NCI-H2029 treated with DMSO at 0.1 percent for 48 hours (cell line): ENCODE results near the gene PRKN.

ENCODE experiments used
- DNase-seq: peaks from one replicate; lab custom pipeline; 2025; lab: John Stamatoyannopoulos, UW

The PRKN gene

DNA sequence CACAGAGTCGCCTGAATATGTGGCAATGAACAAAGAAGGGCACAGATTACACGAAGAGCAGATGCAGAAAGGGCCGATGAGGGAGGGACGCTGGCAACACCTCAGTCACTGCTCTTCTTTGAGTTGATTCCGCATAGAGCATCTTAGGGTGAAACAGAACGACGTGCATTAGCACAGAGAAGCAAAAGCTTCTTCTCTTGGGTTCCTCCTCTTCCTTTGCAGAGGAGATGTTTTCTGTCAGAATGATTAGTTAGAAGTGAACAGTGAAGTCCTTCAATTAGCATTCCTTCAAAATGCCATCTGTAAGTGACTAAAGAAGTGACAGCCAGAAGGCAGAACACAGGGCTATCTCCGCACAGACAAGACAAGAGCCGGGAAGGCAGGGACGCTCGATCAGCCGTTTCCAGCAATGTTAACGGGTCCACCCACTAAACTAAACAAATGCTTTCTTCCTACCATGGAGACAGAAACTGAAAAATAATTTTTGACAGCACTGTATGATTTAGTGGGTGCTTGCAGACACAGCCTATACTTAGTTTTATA is 1233.9 kb downstream of the PRKN start:
- DNase-seq, result no peak

DNA sequence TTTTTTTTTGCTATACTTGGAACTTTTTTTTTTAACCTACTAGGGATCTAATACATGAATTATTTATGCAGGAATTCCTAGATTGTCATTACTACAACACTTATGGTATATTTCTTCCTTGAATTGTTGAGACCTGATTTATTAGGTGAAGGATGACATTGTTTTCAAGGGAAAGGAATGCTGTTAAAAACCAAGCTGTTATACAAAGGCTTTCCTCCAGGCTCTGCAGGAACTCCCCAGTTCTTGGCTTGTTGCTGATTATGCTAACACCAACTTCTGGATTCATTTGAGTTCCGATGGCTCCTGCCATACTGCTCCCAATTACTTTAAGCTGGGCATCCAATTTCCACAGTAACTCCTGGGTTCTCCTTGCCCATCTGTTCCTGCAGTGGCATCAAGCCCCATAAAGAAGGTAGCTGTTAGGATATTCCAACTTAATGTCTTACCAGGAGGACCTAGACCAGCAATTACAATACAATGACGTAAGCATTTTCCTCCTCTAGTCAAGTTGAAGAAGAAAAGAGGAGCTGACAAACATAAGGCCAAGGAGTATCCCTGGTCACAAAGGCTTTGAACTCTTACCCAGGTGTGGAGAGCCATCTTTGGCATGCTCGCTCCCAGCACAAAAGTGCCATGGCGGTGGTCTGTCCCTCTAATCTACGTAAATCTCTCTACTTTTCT is 1237.8 kb downstream of the PRKN start:
- DNase-seq, result no peak

DNA sequence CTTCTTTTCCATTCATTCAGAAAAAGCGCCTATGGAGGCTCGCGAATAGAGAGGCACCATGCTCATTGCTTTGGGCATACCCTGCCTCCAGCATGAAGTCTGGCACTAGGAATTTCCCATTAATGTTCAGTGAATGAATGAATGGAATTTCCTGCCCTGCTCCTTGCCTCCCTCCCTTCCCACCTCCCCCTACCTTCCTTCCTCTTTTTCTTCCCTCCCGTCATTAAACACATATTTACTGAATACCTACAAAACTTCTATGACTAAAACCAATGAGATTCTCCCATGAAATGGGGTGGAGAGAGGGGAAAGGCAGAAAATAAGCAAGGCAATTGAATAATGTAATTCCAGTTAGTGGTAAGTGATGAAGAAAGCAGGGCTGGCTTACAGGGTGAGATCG is 1239.9 kb downstream of the PRKN start:
- no peak for DNase-seq

DNA sequence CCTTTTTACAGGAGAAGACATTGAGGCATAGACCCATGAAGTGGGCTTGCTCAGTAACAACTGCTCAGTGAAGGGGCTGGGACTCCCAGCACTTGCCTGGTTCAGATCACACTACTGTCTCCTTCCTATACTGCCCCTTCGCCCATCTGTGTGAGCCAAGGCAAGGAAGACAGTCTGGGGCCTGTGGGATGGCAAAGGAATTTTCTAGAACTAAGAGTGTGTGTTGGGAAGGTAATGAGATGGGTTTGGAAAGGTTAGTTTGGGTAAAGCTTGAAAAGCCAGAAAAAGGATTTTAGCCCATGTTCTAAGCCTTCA is 1240.4 kb downstream of the PRKN start:
- no peak for DNase-seq

DNA sequence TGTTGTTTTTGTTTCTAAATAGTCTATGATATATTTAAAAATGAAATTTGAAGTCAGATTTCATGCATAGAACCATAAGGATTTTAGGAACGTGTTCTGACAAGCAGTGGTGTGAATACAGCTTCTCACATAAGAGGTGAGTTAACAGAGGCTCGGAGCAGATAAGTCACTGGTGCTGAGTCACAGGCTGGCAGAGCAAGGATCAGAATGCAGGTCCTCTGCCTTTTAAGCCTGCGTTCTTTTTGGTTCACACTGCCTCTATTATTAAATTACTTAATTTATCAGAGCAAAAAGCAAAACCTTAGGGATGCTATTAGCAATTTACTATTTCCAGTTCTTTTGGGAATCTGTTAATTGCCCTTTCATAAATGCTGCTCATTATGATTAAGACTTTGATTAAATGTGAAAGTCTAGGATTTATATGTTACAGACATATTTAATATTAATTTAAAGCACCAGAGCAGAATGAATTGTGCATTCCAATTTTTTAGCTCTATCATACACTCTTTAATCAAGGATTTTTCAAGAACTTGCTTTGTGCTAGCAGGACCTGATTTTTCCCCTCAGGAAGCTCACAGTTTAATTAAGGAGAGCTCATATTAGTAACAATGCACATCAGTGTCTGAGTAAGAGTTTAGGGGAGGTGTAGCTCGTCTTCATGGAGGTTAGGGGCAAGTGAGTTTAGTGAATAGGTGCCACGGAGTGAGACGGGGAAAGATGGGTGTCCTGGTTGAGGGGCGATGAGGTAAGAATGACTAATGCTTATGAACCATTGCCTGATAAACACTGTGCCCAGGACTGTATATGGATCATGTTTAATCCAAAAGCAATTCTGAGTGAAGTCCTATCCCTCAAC is 1241.0 kb downstream of the PRKN start:
- no peak for DNase-seq

DNA sequence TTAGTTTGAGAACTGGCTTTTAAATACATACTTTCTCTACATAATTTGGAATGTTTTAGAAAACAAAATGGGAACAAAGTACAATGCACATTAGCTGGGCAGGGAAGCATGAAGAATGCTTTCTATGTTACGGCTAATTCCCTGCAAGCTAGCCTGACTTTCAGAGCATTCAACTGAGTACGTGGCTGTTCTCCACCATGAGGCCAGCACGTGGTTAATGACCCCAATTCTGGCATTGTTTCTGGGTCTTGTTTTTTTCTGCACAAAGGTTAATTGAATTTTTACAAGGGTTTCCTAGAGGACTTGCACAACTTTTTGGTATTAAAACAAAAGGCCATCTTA is 1245.1 kb downstream of the PRKN start:
- DNase-seq, result no peak

DNA sequence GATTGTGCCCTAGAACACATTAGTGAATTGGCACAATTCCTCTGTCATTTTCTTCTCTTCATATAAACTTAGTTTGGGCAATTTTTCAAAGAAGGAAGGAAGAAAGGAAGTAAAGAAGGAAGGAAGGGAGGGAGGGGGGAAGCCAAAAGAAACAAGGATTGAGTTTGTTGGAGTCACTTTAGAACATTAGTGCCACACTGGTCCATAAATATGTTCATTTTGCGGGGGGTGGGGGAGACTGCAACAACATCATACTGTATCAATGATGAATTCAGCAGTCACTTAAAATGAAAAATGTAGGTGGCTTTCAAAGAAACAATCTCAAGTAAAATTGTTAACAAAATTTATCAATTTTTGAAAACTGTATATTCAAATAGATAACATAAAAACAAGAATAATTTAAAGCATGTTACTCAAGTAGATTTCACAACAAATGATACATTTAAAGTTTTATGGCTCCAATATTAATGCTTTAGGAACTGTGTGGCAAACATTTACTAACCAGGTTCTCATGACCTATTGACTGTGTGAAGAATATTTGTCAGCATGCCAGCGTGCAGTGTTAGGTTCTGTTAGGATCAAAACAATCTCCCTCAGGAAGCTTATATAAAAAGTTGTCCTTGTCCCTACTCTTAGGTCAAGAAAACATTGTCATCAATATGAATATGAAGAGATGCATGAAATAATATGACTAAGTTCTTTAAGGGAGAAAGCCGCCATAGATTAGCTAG is 1245.6 kb downstream of the PRKN start:
- no peak for DNase-seq

DNA sequence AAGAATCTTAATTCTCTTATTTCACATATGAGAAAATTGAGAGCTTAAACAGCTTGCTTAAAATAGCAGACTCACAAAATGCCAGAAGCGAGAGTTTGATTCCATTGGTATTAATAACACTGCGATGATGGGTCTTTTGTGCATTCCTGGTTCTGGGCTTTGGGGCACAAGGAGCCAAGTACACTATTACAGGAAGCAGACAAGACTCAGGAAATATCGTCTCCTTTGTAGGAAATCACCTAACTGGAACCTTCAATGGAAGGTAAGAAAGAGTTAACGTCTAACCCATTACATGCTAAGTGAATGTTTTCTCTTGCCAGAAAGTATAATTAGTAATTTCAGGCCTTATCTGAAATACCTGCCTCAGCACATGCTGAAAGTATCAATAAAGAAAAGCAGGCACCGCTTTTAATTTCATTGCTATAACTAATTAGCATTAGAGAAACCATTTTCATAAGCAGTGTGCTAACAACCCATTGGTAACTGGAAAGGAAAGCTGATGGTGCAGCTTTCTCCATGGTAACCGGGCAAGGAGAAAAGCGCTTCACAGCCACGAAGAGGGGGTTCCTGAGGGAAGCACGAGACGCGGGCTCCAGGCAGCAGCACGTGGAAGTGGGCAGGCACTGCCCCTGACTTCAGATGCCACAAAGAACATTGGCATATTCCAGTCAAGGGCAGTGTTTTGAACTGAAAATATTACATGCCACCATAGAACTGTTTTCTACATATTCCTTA is 1247.0 kb downstream of the PRKN start:
- no peak for DNase-seq

DNA sequence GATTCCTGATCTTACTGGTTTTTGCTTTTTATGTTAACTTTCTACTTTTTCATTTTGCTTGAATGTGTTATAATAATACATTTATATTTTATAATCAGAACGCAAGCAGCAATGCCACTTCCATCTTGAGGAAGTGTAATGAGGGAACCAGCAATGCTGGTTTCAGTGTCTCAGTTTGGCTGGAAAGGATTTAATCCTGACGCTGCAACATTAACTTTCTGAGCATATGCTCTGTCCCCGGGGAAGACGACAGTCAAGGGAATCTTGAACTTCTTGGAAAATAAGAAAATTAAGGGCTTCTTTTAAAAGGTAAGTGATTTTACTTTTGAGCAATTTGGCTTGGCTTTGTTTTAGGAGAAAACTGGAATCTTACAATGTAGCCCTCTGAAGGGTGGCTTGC is 1248.2 kb downstream of the PRKN start:
- DNase-seq, result no peak

DNA sequence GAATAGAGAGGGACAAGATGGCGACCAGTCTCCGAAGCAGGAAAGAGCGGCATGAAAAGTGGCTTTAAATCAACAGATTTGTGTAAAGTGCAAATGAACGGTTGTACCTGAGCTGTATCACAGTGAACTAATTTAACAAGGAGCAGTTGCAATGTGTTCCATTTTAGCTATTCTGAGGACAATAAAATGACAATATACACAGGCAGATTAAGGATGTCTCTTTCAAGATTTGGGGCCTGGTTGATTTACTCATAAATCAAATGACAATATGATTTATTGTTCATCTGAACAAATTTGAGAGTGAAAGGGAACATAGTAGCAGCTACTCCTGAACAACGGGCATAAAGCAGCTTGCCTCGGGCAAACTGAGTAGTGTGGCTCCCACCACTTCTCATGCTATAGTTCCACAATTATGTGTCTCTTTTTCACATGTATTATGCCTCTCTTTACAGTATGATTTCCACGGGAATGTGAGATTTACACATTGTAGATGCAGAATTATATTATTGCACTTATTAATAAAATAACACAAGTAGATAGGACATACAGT is 1249.6 kb downstream of the PRKN start:
- DNase-seq, result no peak

DNA sequence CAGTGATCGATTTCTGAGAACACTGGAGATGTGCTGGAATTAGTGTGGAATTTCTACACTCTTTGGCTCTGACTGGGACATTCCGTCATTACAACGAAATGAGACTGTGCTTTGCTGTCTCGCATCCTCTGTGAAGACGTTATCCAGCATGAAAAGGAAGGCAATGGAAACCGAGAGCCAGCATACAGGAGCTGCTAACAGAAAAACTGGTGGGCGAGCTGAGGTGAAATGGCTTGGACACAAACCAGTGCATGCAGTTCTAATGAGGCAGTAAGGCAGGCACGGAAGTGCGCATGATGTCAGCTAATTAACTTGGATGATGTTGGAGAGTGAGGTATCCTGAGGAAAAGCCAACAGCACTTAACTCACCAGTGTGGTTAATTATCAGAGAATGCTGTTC is 1250.9 kb downstream of the PRKN start:
- no peak for DNase-seq

DNA sequence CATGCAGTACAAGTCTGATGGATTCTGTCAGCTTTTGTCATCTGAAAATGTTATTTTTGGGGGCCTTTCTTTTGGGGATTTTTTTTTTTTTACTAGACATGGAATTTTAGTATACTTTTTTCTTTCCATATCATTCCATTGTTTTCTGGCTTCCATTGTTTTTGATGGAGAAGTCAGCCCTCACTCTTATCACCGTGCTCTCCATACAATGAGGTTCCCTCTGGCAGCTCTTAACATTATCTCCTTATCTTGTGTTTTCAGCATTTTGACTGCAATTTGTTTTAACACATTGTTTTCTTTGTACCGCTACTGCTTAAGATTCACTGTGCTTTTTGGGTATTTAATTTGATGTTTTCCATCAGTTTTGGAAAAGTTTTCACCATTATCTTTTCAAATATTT is 1262.2 kb downstream of the PRKN start:
- no peak for DNase-seq

DNA sequence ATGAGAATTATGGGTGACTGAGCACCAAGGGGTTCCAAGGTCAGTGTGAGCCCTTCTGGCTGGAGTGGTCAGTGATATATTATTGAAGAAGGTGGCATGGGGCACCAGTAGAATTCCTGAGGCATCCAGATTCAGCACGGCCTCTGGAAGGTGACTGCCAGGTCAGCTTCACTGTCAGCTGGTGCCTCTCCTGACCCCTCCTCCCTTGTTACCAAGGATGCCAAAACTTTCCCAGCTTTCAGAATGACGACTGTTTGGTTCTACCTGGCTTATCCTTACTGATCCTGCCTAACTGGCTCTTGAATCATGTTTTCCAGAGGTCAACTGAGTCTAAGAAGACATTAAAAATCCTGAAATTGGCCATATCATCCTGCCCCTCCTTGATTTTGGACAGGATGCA is 1264.5 kb downstream of the PRKN start:
- no peak for DNase-seq

DNA sequence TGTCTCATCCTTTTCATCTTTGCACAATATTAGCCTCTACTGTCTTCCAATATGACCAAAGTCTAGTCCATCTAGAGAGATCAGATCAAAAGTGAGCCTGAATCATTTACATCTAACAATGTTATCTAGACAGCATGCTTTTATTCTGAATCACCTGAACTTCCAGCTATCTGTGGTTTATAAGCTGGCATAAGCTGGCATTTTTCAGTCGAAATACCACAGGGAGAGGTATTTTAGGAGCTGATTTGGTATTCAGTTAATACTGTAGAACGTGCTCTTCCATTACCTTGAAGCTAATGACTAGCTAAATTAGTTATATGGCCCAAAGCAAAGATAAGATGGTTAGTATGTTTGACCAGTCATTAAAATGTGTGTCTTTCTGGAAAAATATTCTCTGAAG is 1265.4 kb downstream of the PRKN start:
- no peak for DNase-seq

DNA sequence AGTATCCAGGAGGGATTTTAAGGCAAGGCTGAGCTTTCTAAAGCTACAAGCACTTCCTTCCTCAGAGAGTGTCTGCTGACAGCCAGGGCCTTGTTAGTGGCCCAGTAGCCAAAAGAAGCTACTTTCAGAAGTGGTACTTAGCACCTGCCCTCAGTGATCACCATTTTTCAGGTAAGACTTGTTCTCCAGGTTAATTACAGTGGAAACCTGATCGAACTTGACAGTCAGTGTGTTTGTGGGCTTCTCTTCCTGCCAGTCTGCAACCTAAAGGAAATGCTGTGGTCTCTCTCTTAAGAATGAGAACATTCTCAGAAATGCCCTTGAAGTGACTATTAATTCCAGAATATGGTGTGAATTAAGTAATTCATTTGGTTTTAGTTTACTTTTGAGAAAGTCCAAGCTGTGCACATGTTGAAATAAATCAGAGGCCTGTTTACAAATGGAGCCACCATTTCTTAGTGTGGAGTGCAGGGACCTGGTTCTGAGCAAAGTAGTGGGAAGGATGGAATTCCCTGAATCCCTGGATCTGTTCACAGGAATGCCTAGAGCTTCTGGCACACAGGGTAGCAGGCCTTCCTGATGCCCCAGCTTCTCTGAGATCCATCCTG is 1268.5 kb downstream of the PRKN start:
- DNase-seq, result no peak

DNA sequence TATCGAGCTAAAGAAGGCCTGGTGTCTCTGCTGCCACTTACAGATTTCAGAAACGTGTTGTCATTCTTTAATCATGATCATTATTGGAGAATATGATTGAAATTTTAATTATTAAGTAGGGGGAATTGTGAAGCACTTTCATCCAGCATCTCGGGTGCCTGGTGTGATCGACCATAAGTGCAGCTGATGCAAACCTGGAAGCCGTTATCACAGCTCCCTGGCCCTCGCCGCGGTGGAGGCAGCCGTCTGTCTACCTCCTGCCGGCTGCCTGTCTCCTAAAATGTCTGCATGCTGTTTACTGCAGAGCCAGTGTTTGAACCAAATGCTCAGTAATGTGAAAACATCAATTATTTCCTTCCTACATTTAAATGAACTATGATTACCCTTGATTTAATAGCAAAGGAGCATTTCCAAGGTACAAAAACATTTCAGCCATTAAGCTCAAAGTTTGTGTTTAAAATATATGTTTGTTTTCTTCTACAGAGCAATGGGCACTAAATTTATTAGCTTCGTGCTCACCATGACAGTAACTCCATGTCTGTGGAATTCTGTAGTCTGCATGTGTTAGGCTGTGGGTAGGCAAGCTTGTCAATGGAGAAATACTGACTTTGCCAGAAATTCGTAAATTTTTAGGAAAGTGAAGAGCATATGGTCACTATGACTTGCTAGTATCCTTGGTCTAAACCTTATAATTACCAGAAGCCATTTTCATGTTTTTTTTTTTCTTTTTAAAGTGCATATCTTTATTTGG is 1269.2 kb downstream of the PRKN start:
- DNase-seq, result no peak

DNA sequence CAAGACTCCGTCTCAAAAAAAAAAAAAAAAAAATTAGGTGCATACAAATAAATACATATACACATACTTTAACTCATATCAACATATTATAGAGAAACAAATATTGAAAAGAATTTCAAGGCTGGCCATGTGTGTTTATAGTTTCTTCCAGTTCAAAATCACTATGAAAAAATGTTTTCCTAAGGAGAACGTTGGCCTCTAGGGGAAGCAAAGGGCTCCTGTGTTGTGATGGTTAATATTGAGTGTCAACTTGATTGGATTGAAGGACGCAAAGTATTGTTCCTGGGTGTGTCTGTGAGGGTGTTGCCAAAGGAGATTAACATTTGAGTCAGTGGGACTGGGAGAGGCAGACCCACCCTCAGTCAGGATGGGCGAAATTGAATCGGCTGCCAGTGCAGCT is 1271.7 kb downstream of the PRKN start:
- DNase-seq, result no peak

DNA sequence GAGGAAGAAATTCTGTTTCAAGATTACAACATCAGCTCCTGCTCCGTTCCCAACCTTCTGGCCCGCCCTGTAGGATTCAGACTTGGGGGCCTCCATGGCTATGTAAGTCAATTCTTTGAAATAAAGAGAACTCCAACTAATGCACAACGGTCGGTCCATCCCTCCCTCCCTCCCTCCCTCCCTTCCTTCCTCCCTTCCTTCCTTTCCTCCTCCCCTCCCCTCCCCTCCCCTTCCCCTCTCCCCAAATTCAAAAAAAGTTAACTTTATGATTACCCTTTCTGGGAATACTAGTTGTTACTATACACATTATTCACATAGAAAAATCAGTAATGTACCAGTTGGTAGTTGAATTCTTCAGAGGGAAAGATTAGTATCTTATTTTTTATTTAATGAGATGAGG is 1274.0 kb downstream of the PRKN start:
- DNase-seq, result no peak

DNA sequence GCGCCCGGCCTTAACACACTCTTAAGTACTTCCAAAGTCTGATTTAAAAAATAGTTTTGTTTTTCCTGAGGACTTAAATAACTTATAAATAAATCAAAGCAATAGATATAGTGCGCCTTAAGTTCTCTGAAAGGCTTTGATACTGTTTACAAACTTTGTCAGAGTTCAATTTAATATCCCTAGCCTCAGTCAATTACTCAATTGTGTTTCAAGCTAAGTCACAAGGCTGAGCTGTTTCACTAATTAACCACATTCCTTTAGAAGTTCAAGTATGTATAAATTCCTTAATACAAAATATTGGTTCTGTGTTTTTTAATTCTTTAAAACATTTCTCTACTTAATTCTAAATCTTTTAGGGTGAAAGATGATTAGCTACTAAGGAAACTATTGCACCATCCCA is 1275.3 kb downstream of the PRKN start:
- DNase-seq, result no peak

DNA sequence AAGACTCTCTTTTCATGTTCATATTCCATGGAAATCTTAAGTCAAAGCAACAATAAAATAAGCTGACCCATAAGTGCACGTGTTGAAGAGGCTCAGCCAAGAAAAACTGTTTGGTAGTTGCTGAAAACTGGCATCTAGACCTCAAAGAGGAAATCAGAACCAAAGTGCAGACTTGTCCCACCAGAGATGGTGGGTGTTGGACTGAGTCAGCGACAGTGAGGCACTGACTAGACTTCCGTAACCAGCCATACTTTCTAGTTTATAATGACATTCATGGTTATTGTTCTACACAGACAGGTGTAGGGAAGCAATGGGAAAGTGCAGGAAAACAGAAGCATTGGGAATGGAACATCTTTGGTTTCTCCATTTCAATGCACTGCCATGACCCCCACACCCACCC is 1278.0 kb downstream of the PRKN start:
- no peak for DNase-seq

DNA sequence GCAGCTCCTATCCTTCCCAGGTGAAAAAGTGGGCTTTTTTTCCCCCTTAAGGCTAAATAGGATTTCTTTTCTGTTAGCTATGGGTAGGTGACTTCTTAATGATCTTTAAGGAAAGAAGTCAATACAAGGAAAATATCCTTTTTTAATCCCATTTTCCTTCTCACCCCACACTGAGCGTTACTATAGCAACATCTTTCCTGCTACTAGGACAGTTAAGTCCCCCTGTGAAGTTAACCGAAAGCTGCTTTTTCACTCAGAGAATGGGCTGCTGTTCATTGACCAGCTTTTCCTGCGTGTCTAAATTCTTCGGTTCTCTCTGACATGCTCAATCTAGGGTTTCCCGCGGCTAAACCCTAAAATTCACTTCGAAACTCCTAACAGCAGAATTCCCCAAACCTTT is 1280.6 kb downstream of the PRKN start:
- DNase-seq, result no peak
